Prostate gland (tissue), 2 donors: ENCODE results near the gene ANKMY1.

Source experiments
- POLR2A ChIP-seq: fragments of 450-650 bp; IDR thresholded peaks from one replicate; pipeline ENCODE4 v1.6.1; 2016; ENCODE audit warnings: antibody characterized with exemption, mild to moderate bottlenecking
- TF ChIP-seq, protein P1 (sequence below), 4 experiments: fragments of 200-600 bp in 2 of 4; fragments of 450-650 bp in 2 of 4; sonication (generic) in 2 of 4; IDR thresholded peaks; 1 replicate in 3 of 4; 2 replicates in 1 of 4; pipeline ENCODE4 v1.5.1; 2016 to 2019; ENCODE audit warnings: antibody characterized with exemption in 4 of 4, mild to moderate bottlenecking in 2 of 4, moderate library complexity in 2 of 4

GRCh38 chr2:240596080-240596460 is 38.3 kb upstream of the ANKMY1 start:
- TF ChIP-seq, protein P1, sequence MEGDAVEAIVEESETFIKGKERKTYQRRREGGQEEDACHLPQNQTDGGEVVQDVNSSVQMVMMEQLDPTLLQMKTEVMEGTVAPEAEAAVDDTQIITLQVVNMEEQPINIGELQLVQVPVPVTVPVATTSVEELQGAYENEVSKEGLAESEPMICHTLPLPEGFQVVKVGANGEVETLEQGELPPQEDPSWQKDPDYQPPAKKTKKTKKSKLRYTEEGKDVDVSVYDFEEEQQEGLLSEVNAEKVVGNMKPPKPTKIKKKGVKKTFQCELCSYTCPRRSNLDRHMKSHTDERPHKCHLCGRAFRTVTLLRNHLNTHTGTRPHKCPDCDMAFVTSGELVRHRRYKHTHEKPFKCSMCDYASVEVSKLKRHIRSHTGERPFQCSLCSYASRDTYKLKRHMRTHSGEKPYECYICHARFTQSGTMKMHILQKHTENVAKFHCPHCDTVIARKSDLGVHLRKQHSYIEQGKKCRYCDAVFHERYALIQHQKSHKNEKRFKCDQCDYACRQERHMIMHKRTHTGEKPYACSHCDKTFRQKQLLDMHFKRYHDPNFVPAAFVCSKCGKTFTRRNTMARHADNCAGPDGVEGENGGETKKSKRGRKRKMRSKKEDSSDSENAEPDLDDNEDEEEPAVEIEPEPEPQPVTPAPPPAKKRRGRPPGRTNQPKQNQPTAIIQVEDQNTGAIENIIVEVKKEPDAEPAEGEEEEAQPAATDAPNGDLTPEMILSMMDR (IDR thresholded peaks at IDR 0.05): no peak
- no peak for TF ChIP-seq POLR2A
